Mammary epithelial cell (primary cell): ENCODE results near the gene KCNMA1.

Experiments
- CTCF ChIP-seq, 2 donors: IDR thresholded peaks in 1 of 2; conservative IDR thresholded peaks in 1 of 2; 2 replicates each; pipeline ENCODE4 v1.5.1; 2011 to 2012; ENCODE audit warnings: inconsistent platforms in 2 of 2, low read length in 2 of 2, mild to moderate bottlenecking in 2 of 2, control low read depth in 1 of 2, low read depth in 1 of 2; ENCODE audit not compliant: insufficient read depth in 1 of 2; ENCODE audit errors: extremely low read depth in 1 of 2
- EZH2 ChIP-seq: IDR thresholded peaks from 2 replicates; pipeline ENCODE4 v1.6.1; 2012; ENCODE audit warnings: low read length, inconsistent platforms, borderline replicate concordance

- TF ChIP-seq EZH2 (no peak), CTCF (conservative IDR thresholded peaks at IDR 0.05 in 1 of 2, IDR thresholded peaks at IDR 0.05 in 1 of 2; ENCODE audit: extremely low read depth in 1 of 2, insufficient read depth in 1 of 2, low read depth in 1 of 2, low read length in 2 of 2) (no peak)
These were observed 322.0 kb downstream of the KCNMA1 start for GRCh38 chr10:77315496-77316129.
